Fibroblast of the conjunctiva (primary cell): ENCODE measurements around the gene DDX39B.
"Not testable (repeated sequence)": the region's sequence is repeated elsewhere in the genome, so short reads cannot be mapped to it uniquely, and the experiment has no call there.

ENCODE experiments used
- DNase-seq: peaks from one replicate; pipeline ENCODE4 v3.0.0-alpha.2; 2010; ENCODE audit warnings: low read depth

Gene DDX39B

DNA sequence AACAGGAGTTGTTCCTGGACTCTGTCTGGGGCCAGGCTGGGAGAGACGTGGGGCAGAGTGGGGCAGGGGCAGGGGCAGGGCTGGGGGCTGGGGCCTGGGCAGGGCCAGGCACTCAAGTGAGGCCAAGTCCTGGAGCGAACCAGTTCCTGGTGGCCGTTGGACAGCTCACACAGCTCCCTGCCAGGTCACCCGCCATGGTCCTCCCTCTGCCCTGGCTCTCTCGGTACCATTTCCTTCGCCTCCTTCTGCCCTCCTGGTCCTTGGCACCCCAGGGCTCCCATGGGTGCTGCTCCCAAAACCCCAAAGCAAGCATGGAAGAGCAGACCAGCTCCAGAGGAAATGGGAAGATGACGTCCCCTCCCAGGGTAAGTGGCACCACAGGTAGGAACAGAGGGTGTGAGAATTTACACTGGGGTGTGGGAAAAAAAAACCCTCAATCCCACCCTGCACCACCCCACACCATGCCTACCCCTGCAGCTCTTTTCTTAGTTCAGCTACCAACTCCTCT is 12.9 kb downstream of the DDX39B start, which contains the start of gene MCCD1:
MCCD1 (plus strand) TSS at position 142 of the 508 bp plus-strand sequence; CDS start at position 195, 53 bp downstream.
- DNase-seq = no peak

- DNase-seq = no peak
Observed at GRCh38 chr6:31528307-31528777, 13.5 kb downstream of the DDX39B start.

DNA sequence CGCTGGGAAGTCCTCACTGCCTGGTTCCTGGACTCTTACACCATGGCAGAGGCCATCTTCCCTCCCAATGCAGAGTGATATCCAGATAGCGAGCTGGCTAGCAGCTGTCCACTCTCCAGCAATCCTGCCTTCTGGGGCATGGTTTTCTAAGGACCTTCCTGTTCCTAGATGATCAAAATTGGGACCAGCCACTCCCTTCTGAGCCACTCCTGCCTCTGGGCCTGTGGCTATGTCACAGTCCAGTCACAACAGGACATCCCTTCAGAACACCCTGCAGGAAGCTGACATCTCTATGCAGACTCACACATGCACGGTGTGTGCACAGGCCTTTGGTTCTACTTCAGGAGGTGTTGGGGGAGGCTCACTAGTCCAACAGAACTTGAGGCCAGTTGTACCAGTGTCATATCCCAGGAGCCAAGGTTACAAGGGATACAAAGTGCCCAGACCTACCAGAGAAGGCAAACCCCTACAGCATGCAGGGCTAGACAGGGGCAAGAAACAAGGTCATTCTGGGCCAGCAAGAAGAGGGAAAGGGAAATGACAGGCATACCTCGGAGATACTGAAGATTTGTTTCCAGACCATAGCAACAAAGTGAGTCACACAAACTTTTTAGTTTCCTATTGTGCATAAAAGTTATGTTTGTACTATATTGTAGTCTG is 15.7 kb downstream of the DDX39B start:
- DNase-seq = no peak

DNA sequence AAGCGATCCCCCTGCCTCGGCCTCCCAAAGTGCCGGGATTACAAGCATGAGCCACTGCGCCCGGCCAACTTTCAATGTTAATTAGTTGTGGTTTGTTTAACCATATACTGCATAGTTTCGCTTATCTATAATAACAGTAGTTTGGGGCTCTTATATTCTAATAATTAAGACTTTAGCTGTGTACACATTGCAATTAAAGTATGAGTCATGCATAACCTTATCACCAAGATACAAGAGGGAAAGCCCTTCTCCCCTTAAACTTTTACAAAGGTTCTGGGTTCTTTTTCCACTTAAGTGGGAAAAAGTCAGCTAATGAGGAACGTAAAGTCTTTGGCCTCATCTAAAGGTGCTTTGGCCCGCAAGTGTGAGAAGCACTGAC is 16.3 kb downstream of the DDX39B start:
- no peak for DNase-seq

GRCh38 chr6:31521835-31522234 is 20.0 kb downstream of the DDX39B start:
- DNase-seq = no peak

- no peak for DNase-seq
Observed at GRCh38 chr6:31513456-31514165, 28.2 kb downstream of the DDX39B start.

- DNase-seq = no peak
Observed at GRCh38 chr6:31510007-31510406, 31.8 kb downstream of the DDX39B start.

- not testable (repeated sequence) for DNase-seq
Observed at GRCh38 chr6:31509036-31509435, 32.8 kb downstream of the DDX39B start.

DNA sequence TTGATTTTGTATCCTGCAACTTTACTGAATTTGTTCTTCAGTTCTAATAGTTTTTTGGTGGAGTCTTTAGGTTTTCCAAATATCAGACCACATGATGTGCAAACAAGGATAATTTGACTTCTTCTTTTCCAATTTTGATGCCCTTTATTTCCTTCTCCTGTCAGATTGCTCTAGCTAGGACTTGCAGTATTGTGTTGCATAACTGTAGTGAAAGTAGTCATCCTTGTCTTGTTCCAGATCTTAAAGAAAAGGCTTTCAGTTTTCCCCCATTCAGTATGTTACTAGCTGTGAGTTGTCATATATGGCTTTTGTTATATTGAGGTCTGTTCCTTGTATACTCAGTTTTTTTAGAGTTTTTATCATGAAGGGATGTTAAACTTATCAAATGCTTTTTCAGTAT is 39.2 kb downstream of the DDX39B start:
- no peak for DNase-seq

DNA sequence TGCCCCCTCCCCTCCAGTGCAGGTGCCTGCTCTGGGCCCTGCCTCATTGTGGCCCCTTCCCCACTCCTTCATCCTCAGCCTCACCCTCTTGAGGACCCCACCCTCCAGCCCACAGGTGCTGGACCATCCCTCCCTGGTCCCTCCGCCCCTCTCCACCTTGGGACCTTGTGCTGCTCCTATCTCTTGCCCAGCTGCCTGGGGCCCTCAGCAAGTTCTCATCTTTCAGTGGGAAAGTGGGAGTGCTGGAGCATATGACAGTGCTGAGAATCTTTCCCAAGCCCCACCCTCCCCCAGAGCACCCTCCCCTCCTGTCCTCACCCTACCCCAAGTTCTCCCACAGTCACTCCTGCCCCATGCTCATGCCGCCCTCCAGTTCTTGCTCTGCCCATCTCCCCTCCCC is 42.2 kb downstream of the DDX39B start:
- not testable (repeated sequence) for DNase-seq

DNA sequence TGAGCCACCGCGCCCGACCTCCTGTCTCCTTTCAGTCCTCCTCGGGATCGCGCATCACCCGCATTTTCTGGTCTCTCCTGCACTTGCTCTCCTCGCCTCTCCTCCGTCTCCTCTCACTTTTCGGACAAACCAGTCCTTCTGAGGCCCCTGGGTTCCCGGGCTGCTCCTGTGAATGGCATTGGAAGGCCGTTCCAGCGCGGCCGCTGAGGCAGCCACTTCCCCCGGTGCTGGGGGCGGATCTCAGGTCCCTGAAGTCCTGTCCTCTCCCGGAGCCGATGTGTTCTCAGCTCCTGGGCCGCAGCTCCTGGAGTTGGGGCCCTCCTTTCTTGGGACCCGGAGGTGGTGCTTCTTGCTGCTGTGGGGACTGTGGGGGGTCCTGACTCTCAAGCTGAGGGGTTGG is 43.1 kb downstream of the DDX39B start:
- DNase-seq = no peak

DNA sequence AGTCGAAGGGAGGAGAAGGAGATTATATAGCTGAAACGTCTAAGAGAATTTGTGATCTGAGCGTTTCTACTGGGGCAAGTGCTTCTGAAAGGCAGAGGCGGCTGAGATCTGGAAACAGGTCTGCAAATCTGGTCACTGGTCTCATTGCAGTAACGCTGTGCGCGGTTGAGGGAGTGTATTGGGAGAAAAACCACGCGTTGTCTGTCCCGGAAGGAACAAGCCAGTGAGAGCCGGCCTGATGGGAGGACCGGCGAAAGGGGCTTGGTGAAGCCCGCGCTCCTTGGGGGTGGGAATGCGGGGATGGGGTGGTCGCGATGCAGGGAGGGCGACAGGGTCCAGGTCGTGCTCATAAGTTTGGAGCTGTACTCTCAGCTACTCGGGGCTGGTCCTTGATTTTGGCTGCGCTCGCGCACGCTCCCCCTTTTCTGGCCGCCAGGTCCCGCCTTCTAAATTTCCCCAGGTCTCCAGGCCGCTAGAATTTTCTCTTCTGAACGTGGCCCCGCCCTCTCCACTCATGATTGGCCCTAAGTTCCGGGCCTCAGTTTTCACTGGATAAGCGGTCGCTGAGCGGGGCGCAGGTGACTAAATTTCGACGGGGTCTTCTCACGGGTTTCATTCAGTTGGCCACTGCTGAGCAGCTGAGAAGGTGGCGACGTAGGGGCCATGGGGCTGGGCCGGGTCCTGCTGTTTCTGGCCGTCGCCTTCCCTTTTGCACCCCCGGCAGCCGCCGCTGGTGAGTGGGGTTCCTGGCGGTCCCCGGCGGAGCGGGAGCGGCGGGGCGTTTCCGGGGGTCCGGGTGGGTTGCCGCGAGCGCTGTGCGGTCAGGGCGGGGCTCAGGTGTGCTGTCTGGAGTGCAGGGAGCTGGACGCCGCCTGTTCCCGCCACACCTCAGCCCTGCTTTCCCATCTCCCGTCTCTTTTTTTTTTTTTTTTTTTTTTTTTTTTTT is 44.0 kb downstream of the DDX39B start, which contains the start of gene MICB:
MICB (plus strand) TSS at position 615 of the 946 bp plus-strand sequence; CDS start at position 664, 49 bp downstream.
- DNase-seq = no peak

DNA sequence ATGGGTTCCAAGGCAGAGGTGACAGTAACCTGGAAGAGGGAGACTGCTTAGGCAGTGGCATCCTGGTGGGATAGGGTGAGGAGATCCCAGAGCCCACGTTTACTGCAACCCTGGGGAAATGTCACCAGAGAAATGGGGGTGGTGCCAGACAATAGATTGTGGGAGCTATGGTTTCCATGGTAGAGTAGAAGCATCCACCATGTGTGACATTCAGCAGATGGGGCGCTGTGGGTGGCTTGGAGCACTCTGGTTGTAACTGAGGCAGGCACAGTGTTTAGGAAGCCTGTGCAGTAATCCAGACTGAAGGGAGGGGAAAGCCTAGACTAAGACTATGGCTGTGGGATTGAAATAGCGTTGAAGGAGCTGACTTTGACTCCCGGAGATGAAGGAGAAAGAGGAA is 45.0 kb downstream of the DDX39B start:
- DNase-seq = not testable (repeated sequence)

DNA sequence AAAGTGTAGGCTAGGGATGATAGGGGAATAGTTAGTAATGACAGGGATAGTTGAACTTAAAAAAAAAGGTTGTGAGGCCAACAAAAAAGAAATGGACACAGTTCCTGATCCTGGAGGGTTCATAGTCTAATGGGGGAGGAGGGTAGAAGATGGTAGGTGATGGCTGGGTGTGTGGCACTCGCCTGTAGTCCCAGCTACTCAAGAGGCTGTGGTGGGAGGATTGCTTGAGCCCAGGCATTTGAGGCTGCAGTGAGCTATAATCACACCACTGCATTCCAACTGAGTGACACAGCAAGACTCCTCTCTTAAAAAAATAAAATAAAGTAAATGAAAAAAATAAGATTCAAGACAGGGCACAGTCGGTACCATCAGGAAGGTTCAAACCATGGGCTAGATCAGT is 46.2 kb downstream of the DDX39B start:
- DNase-seq = no peak

- DNase-seq = peak; percentile 52
Observed at GRCh38 chr6:31493875-31494694, 47.7 kb downstream of the DDX39B start.

DNA sequence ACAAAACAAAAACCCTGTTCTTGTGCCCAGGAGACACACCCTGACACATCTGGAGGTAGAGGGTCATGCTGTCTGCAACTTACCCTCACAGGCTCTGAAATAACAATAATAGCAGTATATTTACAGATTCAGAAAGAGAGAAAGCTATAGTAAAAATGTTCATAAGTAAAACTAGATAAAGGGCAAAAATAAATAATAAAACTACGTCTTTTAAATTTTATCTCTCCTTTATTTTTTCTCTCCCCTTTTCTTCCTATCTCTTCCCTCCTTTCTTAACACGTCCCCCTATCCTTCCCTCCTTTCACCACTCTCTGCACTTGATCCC is 48.3 kb downstream of the DDX39B start:
- not testable (repeated sequence) for DNase-seq

DNA sequence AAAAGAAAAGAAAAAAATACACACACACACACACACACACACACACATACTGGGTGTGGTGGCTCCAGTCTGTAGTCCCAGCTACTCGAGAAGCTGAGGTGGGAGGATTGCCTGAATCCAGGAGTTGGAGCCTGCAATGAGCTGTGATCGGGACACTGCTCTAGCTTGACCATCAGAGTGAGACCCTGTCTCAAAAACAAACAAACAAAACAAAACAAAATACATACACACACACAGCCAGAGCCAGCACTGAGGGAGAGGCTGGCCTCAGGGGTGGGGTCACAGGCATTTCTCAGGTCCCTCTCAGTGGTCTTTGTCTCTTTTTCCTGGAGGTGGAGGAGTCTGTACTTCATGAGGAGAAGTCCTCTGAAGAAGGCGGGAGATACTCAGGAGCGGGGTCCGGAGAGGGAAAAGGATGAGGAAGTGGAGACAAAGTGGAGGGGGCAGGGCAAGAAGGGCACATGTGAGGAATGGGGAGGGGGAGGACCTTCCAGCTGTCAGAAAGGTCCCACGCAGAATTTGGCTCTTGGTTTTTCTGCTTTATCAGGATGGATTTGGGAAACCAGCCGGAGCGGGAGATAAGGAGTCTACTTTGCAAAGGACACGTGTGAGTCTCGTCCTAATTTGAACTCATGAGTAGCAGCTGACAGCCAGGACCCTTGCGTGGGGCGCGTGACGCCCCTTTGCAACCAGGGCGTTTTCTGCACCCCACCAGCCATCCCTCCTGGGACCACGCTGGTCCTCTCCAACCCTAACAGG is 51.5 kb downstream of the DDX39B start:
- DNase-seq = no peak

- no peak for DNase-seq
Observed at GRCh38 chr6:31489086-31489485, 52.7 kb downstream of the DDX39B start.

GRCh38 chr6:31487674-31488073 is 54.1 kb downstream of the DDX39B start:
- not testable (repeated sequence) for DNase-seq

GRCh38 chr6:31486065-31486837 is 55.6 kb downstream of the DDX39B start:
- not testable (repeated sequence) for DNase-seq
